Raji (cell line): ENCODE measurements around the gene ITM2B.

Source experiments
- POLR2A ChIP-seq: IDR thresholded peaks from 2 replicates; pipeline ENCODE4 v1.6.1; 2011; ENCODE audit warnings: low read depth, low read length, control low read depth; ENCODE audit not compliant: insufficient read depth

The ITM2B gene

DNA sequence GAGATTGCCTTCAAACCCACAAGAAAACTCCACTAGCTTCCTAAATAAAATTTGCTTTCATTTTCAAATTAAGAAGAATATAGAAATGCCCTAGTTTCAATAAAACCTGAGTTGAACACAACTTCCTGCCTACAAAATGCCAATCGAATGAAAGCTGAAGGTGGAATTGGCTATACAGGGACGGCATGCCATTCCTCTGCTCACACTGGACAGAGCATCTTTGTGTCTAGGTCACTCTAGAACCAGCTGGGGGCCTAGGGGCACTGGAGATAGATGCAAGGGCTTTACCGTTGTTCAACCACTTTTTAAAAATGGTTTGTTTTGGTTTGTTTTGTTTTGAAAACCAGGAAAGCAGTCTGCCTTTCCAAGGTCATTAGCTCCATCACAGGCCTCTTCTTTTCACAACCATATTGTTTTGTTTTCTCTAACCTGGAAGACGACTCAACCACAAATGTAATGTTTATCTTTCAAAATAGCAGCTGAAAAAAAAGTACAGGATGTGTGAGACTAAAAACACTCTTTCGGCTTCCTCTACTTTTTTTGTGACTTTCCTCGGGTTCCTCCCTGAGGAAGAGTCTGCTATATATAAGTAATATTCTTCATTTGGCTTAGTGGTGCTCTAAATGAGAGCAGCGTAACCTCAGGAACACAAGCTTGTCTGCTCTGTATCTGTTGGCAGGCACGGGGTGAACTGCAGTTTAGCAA, 11.9 kb upstream of the ITM2B start:
- no peak for TF ChIP-seq POLR2A

GRCh38 chr13:48221686-48222187, 11.3 kb upstream of the ITM2B start:
- no peak for TF ChIP-seq POLR2A

DNA sequence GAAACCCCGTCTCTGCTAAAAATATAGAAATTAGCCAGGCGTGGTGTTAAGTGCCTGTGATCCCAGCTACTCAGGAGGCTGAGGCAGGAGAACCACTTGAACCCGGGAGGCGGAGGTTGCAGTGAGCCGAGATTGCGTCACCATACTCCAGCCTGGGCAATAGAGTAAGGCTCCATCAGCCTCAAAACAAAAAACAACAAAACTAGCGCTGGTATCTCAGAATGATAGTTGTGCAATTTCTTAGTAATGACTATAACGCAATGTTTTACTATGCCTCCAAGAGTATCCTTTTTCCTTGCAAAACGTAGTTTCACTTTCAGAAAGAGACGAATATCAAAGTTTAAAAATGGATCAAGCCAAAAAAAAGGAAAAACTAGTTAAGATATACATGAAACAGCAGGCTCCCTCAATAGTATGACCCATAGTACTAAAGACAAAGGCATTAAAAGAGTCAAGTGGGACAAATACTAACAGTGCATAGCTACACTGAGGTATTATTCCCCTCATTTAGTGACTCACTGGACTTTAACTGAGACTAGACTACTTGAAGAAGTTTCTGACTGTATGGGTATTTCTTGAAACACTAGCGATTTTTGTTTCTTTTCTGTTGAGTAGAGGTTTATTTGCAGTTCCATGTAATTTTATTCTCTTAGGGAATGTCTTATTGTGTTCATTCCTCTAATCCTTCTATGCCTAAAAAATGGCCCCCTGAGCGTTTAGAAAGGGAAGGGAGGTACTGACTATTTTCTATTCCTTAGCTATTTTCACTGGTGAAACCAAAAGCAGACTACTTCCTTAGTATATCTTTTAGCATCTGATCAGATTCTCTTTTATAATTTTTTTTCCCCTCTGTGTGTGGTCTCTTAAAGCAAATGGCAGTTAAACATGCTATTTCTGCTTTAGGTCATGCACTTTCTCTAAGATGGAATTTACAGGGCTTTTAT, 10.4 kb upstream of the ITM2B start:
- TF ChIP-seq POLR2A = no peak

- no peak for TF ChIP-seq POLR2A
These were observed 8.3 kb upstream of the ITM2B start for GRCh38 chr13:48224701-48225100.

GRCh38 chr13:48230541-48230940, 2.5 kb upstream of the ITM2B start:
- no peak for TF ChIP-seq POLR2A

DNA sequence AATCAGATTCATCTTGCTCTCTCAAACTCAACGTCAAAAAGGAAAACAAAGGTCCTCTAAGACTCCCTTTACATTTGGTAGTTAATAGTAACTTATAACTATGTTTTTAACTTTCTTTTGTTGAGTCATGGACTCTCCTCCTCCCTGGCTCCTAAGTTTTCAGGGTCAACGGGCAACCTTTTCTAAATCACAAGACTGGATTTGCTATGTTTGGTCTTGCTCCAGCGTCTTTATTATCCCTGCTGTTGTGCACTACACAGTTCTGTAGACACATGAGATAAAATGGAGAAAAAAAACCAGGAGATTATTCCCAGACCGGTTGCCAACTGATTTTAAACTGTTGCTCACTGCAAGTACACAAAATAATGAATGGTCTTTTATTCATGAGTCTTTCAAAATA, 1.9 kb upstream of the ITM2B start:
- no peak for TF ChIP-seq POLR2A

- no peak for TF ChIP-seq POLR2A
These were observed 1.1 kb upstream of the ITM2B start for GRCh38 chr13:48231933-48232332.

DNA sequence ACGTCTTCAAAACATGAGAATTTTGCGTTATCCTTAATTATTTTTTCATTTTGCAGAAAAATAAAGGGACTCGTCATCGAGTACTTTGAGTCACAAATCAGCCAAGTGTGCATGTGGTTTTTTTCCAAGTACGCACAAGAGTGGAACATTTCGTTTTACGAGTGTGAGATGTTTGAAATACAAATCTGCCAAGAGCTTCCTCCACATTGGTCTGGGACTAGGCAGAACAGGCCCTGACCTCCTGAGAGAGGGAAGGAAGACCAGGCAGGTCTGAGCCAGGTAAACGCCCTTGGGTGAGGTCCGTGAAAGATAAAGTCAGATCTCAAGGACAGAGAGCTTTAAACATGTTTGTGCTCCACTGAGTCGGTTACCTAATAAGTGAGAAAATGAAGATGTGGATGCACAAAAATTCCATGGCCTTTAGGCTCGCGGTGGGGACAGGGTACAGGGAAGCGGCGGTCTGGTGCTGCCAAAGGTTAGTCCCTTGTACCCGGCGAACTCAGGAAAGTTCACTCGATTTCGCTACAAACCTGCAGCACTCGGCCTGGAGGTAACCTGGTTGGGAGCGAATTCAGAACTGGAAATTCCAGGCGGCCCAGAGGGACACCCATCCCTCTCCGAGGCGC, 473 bp upstream of the ITM2B start:
- no peak for TF ChIP-seq POLR2A

GRCh38 chr13:48233889-48234488, 983 bp downstream of the ITM2B start:
- no peak for TF ChIP-seq POLR2A

- TF ChIP-seq POLR2A = no peak
These were observed 1.7 kb downstream of the ITM2B start for GRCh38 chr13:48234566-48235340.

DNA sequence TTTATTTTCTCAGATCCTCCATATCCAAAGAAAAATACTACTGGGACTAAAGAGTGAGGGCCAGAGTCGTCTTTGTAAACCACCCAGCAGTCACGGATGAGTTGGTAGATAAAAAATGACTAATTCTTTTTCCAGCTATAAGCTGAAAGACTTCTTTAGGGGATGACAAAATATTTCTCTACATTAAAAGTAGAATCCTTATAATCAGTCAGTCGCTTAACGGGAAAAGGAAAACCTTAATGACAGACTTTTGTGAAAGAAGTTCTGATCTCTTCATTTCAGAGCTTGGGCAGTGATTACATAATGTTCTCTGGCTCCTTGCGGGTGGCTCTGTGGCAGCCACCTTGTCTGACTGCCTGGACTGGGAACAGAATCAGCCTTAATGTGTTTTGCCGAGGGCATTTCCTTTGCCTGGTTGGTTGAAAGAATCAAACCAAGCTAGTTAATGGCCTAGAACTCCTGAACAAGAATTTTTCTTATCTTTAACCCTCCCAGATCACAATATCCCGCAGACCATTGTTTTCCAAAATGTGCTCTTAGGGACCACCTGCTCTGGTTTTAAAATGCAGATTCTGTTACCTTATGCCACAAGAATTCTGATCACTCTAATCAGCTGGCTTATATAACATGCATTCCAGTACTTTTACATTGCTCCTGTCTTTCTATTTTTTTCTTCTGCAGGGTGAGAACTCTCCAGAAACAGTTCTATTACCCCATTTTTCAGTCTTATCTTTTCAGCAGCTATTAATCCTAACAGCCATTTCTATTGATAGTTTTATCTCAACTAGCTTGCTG, 2.5 kb downstream of the ITM2B start:
- no peak for TF ChIP-seq POLR2A

GRCh38 chr13:48236528-48237353, 3.7 kb downstream of the ITM2B start:
- no peak for TF ChIP-seq POLR2A

DNA sequence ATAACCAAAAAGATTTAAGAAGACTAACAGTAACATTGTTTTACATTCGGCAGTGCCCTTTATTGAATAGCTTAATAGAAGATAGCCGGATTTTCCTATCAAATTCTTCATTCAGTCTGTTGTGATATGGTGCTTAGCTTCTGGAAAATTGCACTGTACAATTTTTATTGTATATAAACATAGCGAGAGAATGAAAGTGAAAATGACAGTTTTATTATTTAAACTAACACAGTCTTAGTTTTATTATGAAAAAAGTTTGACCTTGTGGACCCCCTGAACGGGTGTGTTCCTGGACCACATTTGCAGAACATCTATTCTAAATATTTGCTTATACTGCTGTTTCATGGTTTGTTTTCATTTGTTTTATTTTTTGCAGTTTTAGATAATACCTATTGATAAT, 8.6 kb downstream of the ITM2B start:
- TF ChIP-seq POLR2A = no peak

- no peak for TF ChIP-seq POLR2A
These were observed 9.7 kb downstream of the ITM2B start for GRCh38 chr13:48242677-48243076.
